SIG-M5 treated with dmso at 0.1 percent for 504 hours (cell line): ENCODE measurements around the gene WDR64.

Experiments
- DNase-seq: peaks from one replicate; lab custom pipeline; 2025; ENCODE audit not compliant: unreplicated experiment; lab: John Stamatoyannopoulos, UW

WDR64 gene

DNA sequence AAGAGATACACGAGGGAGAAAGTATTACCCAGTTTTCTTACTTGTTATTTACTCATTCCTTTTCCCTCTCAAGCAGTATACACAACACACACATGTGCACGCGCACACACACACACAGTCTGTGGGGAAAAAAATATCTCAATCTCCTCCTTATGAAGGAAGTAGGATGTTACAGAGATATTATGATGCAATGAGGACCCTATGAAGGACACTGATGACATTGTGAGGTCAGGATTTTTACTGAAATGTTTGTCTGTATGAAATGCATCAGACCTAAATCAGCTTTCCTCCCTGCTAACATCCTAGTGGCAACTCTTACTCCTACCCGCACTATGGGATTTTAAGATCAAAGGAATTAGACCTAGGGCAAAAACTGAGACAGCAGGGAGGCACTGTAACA is at the start of gene WDR64:
TSS of gene WDR64 (plus strand) at position 270 of the 400 bp plus-strand sequence. CDS start 204 bp downstream, outside the sequence.
- DNase-seq, result no peak

DNA sequence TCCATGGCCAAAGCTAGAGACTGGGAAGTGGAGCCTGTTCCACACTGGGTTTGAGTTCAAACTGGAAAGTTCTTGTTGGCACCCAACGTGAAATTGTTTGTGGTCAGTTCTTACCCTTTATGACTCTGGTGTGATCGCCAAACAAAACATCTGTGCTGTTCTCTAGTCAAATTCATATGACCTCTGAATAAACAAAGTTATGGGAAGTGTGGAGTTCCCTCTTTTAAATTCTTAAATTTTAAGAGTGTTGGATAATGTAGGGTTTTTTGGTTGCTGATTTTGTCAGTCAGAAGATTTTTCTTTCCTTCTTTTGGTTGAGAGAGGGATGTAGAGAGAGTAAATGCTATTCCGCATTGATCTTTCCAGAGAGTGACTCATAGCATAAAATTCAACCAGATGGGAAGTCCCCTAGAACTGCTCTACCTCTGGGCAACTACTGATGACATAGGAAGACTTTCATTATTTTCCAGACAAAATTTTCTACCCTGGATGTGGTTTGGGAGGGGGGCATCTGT is 48.3 kb upstream of the WDR64 start:
- DNase-seq, result no peak

DNA sequence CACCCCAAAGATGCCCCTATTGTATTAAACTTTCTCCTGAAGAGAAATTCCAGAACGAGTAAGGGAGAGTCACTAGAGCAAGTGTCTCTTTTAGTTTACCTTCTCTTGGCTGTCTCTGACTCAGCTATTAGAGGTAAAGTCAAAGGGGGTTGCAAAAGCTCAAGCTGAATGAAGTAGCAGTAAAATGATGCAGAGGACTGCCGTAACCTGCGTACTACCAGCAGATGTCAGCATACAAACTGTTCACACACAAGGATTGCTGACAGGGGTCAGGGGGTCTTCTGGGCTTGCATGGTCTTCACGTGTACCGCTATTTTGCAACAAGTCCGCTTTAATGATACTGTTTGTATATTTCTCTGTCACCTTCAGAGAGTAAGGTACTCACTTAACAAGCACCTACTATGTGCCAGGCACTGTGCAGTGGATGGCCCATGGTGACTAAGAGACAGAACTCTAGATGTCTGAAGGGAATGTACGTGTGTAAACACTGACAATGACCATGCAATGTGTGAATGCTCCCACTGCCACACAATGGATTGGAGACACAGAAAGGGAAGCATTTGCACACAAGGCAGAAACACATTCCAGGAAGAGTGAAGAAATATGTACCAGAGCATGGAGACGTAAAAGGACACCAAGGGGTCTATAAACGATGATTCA is 46.8 kb upstream of the WDR64 start:
- DNase-seq, result peak; percentile 38

DNA sequence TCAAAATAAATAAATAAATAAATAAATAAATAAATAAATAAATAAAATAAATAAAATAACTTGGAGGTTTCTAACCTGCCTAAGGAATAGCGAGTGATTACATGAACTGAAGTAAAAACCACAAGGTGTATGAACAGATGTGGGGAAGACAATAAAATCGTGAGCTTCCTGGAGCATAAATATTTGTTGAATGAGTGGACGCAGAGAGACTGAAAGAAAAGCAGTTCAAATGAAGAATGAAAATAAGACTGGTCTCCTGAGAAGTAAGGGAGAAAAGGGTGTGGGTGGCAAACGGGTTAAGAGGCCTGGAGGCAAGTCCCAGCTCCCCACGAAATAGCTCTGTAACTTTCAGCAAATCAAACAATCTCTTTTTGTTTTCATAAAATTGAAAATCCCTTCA is 45.5 kb upstream of the WDR64 start:
- DNase-seq, result no peak

DNA sequence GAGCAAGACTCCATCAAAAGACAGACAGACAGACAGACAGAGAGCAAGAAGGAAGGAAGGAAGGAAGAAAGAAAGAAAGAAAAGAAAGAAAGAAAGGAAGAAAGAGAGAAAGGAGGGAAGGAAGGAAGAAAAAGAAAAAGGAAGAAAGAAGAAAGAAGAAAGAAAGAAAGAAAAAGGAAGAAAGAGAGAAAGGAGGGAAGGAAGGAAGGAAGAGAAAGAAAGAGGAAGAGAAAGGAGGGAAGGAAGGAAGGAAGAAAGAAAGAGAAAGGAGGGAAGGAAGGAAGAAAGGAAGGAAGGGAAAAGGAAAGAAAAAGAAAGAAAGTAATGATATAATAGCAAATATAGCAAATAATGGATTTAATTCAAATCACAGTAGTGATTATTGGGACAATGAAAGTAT is 44.6 kb upstream of the WDR64 start:
- DNase-seq, result no peak

DNA sequence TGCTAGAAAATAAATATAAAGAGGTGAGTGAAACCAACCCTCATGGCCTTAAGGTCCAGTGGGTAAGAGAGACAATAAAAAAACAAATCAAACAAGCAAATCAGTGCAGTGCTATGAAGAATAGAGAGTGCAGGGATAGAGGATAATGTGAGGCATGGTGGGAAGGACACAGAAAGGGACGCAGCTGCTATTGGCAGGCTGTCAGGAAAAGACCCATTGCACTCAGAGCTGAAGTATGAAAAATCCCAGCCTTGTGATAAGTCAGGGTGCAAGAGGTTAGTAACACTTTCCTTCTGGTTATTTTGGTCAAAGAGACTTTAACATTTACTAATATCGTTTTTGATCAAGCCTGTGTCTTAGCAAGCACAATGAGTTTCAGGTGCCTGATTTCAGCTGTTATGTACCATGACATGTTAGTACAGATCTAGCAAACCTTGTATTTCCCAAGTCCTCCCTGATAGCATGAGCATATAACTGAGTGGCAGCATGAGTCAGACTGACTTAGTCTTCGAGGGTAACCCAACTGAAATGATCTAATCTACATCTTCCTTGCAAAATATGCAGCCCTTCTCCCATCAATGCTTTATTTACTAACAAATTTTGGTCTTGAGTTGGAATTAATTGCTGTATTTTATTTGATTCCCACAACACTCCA is 43.6 kb upstream of the WDR64 start:
- no peak for DNase-seq

DNA sequence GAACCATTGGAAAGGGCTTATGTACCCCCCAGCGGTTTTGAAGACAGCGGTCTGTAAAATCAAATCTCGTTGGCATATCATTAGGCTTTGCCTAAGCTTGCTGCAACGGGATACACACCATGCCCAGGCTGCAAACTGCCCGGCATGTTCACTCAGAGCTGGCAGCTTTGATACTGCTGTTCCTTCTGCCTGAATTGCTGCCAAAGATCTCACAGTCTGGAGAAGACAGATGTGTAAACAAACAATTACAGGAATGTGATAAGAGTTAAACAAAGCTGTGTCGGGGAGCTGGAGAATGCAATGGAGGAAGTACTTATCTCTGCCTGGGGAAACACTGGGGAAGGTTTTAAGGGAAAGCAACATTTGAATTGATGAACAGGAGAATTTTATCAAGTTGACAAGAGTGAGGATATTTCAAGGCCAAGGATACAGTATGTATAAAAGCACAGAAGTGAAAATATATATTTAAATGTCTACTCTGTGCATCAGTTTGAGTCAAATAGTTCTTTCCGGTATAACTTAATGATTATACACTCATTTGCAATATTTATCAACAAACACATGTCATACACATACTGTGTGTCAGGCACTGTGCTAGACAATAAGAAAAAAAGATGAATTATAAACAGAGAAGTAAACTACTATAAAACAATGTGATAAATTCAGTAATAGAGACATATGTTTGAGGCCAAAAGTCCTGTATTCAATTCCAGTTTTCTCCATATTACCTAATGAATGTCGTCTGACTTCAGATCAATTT is 41.8 kb upstream of the WDR64 start:
- DNase-seq, result no peak

DNA sequence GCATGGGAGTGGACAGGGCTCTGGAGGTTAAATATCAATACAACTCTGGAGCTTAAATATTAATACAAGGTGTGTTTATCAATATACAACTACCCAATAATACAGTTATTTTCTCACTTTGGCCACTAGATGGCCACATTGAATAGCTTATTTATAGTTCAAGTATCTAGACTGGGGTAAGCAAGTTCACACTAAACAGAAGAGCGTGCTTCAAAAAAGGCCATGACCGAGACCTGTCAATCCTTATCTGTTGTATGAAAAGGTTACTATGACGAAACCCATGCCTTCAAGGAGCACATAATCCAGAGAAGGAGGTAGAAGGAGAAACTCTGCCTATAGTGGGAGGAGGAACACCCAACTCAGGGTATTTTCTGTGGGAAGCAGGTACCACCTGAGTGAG is 41.0 kb upstream of the WDR64 start:
- peak; percentile 85 for DNase-seq

DNA sequence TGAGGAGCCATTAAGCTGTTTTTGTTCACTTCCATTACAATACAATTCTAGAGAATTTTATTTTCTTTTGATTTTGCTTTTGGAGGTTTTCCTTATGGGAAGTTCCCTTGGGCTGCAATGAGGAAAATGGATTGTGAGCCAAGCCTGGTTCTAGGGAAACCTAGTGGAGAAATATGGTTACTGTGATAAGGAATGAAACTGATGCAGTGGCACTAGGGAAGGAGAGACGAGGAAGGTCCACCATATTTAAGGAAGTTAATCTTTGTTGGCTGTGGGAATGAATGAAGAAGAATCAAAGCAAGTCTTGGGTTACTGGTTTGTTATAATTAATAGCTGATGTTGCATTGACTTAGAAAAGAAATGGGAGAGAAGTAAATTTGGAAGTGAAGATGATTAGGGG is 40.3 kb upstream of the WDR64 start:
- DNase-seq, result no peak

DNA sequence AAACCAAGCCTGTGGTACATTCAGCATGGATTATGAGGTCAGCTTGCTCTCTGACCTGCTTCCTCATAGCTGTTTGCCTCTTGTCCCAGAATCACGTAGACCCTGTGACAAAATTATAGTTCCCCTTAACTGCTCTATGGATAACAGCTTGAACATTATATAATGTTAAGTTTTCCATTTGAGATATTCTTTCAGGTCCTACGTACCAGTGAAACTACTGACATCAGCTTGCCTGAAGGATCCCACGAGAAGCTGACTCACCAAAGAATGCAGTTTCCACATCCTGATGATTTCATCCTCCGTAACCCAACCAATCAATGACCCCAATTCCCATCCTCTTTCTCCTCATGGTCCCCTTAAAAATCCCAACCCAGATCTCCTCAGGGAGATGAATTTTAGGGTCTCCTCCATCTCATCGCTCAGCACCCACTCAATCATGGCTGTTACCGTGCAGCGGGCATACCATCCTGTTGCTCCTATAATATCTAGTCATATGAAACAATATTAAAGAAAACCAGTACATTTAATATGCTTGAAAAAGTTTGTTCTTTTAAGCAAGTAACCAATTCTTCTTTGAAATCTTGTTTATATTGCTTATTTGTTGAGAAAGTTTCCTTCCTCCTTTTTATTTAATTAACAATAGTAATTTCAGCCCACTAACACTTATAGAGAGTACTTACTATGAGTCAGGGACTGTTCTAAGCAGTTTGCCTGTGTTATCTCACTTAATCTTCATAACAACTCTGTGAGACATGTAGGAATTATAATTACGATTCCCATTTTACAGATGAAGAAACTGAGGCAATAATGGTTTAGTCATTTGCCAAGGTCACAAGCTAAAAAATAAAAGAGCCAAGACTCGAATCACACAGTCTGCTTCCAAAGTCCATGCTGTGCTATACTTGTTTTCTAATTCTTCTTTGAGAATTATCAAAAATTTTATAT is 39.3 kb upstream of the WDR64 start:
- no peak for DNase-seq

DNA sequence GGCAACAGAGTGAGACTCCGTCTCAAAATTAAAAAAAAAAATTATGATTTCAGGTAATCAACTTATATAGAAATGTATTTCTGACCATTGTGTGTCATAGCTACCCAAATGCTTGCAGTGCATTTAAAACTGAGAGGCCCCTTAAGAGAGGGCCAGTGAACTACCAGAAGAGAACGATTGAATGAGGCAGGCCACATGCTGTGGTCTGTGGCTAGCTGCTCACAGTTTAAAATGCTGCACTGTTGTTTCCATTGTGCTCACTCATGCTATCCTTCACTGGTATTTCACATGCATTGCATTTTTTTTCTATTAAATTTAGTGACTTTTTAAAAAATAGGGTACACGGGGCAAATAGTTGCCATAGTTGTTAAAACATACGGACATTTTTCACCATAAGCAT is 37.9 kb upstream of the WDR64 start:
- DNase-seq, result no peak

DNA sequence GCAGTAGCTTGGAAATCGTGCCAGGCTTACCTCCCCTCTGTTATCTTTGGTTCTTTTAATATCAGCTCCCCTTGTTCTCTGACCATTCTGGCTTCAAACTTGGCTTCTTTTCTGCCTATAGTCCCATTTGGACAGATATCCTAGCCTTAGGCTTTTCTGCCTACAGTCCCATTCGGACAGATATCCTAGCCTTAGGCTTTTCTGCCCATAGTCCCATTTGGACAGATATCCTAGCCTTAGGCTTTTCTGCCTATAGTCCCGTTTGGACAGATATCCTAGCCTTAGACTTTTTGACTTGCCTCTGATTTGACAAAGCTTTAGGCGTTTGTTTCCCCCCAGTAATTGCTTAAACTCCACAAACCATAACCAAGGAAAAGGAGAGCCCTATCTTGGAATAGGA is 37.5 kb upstream of the WDR64 start:
- DNase-seq, result no peak

DNA sequence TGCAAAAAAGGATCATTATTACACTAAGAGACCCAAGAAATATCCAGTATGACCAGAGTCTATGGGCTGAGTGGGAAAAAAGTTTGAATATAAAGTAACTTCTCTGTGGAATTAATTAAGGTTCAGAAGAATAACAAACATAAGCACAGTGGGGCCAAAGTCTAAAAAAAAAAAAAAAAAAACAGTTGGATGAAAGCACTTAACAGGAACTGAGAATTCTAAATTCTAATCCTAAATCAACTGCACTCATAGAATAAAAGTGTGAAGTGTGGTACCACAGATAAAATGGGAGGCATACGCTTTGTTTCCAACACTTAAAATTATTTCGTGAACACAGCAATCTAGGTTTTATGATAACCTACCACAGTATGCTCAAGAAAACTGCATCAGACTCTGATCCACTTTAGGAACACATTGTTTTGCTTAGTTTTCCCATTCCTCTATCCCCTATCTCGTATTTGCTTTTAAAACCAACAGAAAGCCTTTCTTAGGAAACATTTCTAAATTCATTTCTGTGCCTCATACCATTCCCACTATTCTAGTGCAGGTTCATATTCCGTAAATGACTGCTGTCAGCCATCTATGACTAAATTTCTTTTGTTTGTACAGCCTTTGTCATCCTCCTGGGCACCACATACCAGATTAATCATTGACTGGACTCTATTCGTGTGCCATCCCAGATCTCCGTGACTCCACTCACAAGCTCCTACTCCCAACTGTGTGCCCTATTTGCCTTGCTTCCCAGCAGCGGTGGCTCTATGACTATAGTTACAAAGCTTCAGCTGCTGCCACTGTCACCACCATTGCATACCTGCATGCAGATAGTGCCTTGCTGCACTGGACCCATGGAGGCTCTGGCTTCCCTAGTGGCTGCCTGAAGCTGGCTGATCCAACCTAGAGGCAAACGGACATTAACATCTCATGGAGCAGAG is 36.8 kb upstream of the WDR64 start:
- DNase-seq, result no peak

DNA sequence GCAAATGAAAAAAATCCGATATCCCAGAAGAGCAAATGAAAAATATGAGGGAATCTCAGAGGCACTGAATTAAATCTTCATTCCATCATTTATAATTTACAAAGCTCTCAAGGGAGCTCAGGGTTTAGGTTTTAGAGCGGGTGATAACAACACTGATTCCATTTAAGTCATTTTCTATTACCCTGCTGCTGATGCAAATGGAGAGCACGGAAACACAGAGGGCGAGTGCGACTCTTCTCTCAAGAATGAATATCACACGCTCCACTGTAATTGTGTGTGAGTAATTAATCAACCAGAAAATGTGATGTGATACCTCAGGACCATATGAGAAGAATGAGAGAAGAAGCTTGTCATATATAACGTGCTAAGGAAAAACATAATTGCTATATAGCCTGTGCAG is 34.7 kb upstream of the WDR64 start:
- no peak for DNase-seq

DNA sequence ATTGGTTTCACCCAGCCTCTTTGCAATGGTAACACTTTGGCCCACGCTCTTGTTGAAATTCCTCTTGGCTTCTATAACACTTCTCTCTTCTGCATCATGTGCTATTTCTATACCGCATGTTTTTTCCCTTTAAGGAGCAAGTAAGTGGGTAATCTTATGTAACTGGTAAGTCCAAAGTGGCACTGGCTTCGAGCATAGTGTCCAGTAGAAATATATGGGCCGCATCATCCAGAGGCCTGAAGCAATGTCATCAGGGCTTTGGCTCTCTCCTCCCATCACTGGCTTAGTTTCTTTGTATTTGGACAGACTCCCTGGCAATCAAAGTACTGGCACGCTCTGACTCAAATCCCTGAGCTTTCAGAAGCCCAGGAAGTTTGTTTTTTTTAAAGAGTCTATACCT is 29.4 kb upstream of the WDR64 start:
- DNase-seq, result no peak

DNA sequence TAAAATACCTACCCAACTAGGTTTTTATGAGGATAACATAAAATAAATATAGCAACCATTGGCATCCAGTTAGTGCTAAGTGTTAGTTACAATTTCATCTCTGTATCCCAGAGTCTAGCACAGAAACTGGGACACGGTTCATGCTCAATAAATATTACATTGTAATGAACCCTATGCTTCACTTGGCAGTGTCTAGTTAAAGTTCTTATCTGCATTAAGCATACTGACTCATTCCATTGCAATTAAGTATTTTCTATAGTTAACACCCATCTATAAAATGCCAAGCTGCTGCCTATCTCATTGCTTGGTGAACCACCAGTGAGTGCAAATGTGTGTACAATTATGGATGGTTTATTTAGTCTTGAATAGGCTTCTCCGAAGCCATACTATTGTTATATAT is 27.1 kb upstream of the WDR64 start:
- DNase-seq, result no peak

DNA sequence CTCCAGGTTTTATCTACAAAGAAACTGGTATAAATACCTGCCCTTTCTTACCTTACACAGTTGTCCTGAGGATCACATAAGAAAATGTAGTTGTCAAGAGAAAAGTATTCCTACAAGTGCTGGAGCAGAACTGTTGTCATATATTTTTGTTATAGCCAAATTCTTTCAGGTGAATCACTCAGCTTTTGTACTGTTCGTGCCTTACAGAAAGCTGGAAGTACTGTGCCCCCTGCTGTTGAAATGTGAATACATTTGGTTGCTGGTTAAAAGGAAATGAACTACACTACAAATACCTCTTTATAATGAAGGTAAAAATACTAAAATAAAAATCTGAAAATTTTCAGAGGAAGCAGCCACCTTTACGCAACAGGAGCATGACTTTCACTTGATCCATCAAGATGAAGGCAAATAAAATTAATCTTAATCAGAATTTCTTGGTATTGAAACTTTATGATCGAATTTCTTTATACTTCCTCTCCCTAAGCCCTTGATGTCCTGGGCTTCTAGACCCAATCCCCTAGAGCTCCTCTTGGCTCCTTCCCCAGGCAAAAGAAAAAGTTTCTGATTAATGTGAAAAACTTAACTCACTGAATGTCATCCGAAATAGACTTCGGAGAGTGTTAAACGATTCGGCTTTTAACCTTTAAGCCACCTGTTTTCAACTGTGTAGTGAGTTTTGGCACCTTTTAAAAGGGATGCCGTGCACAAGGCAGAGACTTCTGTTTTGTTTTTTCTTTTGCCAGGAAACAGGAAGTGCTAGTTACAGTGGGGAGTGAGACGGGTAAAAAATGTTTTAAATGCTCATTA is 24.4 kb upstream of the WDR64 start:
- DNase-seq, result peak; percentile 46

DNA sequence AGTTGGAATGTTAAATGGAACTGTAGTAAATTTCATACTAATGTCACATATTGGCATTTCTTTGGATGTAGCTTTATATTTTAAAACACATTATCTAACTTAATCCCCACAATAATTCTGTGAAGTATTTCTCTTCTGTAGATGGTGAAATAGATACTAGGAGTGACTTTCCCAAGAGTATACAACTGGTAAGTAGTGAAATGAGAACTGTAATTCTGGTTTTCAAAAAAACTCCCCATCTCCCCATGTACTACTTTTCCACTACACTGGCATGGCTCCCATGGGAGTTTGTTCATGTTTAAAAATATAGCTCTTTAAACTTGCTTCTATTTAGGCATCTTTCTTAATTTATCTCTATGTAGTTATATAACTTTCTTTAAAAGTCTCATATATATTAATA is 22.1 kb upstream of the WDR64 start:
- DNase-seq, result no peak

DNA sequence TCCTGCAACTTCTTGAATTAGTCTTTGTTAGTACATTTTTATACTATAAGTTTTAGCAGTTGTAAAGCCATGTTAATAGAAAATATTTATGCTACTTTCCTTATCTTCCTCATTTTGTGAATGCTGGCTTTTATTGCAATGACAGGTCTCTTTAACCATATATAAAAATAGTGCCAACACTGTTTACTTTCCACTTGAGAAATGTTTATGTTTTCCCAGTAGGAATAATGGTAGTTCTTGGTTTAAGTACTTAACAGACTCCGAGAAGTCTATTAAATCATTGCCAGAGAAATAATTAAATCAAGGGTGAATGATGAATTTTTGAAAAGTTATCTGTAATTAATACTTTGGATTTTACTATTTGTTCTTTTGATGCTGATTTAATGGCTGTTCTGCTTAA is 21.6 kb upstream of the WDR64 start:
- DNase-seq, result no peak
